ENCODE measurements around the gene GOLGA6D.
"Not testable (repeated sequence)": the region's sequence is repeated elsewhere in the genome, so short reads cannot be mapped to it uniquely, and the experiment has no call there.

Gene GOLGA6D

DNA sequence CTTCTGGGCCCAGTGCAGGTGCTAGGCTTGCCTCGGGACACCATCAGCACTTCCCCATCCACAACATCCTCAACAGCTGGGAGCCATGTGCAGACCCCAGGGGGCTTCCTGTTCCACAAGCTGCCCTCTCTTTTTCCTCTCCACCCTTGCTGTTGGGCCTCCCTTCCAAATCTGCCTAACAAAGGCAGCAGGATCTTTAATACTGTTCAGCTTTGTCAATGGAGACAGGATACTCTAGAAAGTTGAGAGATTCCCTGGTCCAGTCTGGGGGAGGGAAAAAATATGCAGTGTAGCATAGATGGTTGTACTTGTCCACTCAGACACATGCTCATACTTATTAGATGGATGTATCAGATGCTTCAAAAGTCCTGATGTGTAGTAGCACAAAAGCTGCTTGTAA lies 4.1 kb upstream of the GOLGA6D start:
- DNase-seq (ENCODE audit: low read depth in 3 of 3, low spot score in 1 of 3), result not testable (repeated sequence)

GRCh38 chr15:75284152-75284551 lies 1.5 kb downstream of the GOLGA6D start:
- not testable (repeated sequence) for DNase-seq (ENCODE audit: low read depth in 3 of 3, low spot score in 1 of 3)

- DNase-seq (ENCODE audit: low read depth in 3 of 3, low spot score in 1 of 3), result not testable (repeated sequence)
Measured at GRCh38 chr15:75293660-75294059, 11.0 kb downstream of the GOLGA6D start.

GRCh38 chr15:75298541-75299310 lies 16.1 kb downstream of the GOLGA6D start:
- DNase-seq (ENCODE audit: low read depth in 3 of 3, low spot score in 1 of 3), result not testable (repeated sequence)

GRCh38 chr15:75299311-75299688 lies 16.7 kb downstream of the GOLGA6D start:
- DNase-seq (ENCODE audit: low read depth in 3 of 3, low spot score in 1 of 3), result peak in 2 of 3 donors; percentile 12 to 63

DNA sequence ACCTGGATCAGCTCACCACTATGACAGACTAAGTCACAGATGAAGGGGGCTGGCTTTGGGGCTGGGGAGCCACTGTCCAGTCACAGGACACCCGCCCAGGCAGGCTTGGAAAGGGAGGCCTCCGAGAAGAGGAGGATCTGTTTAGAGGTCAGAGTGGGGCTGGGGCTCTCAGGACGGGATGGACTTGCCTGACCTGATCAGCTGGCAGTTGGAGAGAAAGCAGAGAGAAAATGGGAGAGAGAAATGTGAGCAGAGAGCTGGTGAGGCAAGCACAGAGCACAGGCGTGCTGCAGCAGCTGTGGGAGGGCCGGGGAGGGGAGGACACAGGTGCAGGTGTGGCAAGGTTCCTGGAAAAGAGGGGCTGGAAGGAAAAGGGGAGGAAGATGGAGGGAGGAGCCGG lies 17.4 kb downstream of the GOLGA6D start:
- not testable (repeated sequence) for DNase-seq (ENCODE audit: low read depth in 3 of 3, low spot score in 1 of 3)

DNA sequence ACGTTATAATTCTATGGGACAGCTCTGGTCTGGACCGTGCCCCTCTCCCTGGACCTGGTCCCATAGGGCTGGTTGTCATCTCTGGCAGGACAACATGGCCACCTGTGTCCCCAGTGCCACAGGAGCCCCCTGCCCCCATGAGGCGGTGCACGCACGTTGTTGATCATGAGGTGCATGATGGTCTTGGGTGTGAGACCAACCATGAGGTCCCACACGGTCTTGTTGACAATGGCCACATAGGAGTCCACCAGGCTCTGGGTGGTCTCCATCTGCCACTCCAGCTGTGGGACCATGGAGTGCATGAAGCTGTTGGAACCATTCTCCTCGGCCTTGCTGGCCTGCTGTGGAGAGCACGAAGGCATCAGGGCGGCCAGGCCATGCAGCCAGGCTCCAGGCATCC lies 19.7 kb downstream of the GOLGA6D start:
- DNase-seq (ENCODE audit: low read depth in 3 of 3, low spot score in 1 of 3), result no peak

DNA sequence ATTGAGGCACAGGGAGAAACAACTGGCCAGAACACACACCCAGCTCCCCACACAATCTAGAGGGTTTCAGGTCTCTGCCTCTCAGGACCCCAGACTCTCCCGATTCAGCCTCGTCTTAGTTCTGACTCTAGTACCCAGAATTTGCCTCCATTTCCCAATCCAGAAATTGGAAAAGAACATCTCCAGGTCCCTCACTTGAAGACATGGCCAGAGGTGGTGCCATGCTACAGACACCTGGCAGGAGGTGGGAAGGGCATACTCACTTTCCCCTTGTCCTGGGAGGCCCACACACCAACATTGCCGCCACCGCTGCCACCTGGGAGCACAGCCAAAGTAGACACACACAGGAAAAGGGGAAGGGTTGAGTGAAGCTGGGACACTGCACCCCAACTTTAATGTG lies 20.1 kb downstream of the GOLGA6D start:
- DNase-seq (ENCODE audit: low read depth in 3 of 3, low spot score in 1 of 3), result not testable (repeated sequence)

- DNase-seq (ENCODE audit: low read depth in 3 of 3, low spot score in 1 of 3), result no peak
Measured at GRCh38 chr15:75306188-75306587, 23.6 kb downstream of the GOLGA6D start.

DNA sequence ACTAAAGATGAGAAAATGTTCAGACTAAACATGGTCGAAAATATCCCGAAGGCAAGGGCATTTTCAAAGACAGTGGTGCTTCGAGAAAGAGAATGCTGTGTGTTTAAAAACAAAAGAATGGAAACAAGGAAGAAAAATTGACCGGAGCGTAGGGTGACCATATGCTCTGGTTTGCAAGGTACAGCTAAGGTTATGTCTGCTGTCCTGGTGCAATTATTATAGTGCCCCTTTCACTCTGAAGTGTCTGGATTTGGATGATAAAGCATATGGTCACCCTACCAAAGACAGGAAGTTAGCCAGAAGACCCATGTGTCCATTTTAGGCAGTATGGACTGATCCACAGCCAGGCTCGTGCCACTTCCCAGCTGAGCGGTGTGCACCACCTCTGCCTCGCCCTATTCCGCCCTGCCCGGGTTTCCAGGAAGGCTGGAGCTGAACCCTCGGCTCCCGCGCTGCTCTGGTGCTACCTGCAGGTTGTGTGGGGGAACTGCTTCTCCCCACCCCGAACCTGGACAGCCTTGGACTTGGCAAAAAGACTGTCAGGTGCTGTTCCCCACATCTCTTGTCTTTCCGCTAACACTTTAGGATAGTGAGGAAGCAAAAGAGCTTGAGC lies 25.2 kb downstream of the GOLGA6D start:
- no peak for DNase-seq (ENCODE audit: low read depth in 3 of 3, low spot score in 1 of 3)

- DNase-seq (ENCODE audit: low read depth in 3 of 3, low spot score in 1 of 3), result no peak
Measured at GRCh38 chr15:75309711-75310110, 27.1 kb downstream of the GOLGA6D start.

GRCh38 chr15:75312548-75312947 lies 29.9 kb downstream of the GOLGA6D start:
- DNase-seq (ENCODE audit: low read depth in 3 of 3, low spot score in 1 of 3), result not testable (repeated sequence)

DNA sequence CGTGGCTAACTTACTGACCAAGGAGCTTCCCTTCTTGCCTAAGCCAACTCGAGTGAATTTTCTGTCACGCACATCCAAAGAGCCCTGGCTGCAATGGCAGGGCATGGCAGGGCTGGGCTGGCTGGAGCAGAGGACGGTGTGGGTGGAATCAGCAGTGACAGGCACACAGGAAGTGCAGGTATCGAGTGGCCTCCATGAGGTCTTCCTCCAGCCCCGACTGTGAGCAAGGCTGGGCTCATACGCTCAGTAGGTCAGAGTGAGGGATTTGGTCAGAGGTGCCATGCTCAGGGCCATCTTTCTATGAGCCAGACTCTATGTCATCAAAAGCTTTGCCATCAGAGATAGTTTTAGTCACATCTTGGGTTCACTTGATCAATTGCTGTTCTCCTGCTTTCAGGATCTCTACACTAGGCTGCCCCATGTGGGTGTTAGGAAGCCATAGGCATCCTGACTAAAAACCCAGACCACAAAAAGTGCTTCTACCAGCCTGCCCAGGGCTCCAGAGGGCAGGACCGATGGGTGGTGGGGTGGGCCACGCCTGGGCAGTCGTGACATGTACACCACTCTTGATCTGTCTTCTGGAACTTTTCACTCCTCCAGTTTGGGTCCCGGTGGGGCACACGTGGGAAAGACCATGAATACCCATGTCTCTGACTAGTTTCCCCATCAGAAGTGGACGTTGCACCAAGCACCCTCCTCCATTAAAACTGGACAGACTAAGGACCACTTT lies 30.6 kb downstream of the GOLGA6D start:
- no peak for DNase-seq (ENCODE audit: low read depth in 3 of 3, low spot score in 1 of 3)

GRCh38 chr15:75314552-75315290 lies 32.1 kb downstream of the GOLGA6D start:
- no peak for DNase-seq (ENCODE audit: low read depth in 3 of 3, low spot score in 1 of 3)

DNA sequence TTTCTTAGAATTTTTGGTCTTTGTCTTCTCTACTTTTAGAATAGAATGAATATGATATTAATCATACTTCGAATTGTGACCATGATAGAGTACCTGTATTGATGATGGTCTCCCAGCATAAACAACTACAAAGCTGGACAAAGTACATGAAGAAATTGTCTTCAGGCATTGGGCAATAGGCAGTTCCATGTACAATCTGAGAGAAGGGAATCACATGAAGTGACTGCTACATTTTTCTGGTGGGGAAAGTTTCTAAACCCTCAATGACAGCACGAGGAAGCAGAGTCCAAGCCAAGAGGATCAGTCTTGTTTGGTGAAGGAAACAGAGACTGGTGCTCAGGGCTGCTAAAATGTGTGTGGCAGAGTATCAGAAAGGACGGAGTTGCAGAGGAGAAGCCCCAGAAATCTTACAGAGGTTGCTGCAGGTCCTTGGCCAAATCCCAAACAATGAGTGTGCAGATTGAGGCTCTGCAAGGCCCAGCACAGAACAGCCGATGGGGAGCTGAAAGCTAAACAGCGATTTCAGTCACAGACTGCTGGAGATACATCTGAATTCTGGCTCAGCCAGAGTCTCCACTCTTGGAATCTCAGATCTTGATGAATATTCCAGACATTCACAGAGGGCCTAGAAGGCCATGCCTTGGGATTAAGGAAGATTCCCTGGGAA lies 36.7 kb downstream of the GOLGA6D start:
- DNase-seq (ENCODE audit: low read depth in 3 of 3, low spot score in 1 of 3), result not testable (repeated sequence)

- DNase-seq (ENCODE audit: low read depth in 3 of 3, low spot score in 1 of 3), result no peak
Measured at GRCh38 chr15:75321711-75322110, 39.1 kb downstream of the GOLGA6D start.

DNA sequence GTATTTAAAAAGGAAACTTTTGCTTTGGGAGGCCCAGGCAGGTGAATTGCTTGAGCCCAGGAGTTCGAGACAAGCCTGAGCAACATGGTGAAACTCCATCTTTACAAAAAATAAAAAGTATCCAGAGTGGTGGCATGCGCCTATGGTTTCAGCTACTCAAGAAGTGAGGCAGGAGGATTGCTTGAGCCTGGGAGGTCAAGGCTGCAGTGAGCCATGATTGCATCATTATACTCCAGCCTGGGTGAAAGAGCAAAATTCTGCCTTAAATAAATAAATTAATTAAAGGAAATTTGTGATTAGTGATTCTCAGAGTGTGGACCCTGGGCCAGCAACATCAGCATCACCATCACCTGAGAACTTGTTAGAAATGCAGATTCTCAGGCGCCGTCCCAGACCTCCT lies 43.3 kb downstream of the GOLGA6D start:
- DNase-seq (ENCODE audit: low read depth in 3 of 3, low spot score in 1 of 3), result no peak

GRCh38 chr15:75327005-75327404 lies 44.4 kb downstream of the GOLGA6D start:
- DNase-seq (ENCODE audit: low read depth in 3 of 3, low spot score in 1 of 3), result no peak

DNA sequence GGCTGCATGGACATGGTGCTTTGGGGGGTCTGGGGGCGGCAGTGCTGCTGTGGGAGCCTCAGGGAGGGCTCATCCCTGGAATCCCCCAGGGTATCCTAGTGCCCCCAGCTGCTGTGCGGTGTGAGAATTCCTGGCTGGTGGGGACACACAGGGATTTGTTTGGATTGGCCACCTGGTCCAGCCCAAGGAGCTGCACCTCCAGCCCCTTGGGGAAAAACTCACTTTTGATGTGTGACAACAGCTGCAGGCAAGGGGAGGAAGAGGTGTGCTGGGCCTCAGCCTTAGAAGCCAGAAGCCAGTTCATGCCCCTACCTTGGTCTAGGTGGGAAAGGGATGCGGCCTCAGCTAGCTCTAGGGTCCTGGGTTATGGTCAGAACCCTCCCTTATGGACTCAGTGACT lies 44.9 kb downstream of the GOLGA6D start:
- DNase-seq (ENCODE audit: low read depth in 3 of 3, low spot score in 1 of 3), result no peak

- DNase-seq (ENCODE audit: low read depth in 3 of 3, low spot score in 1 of 3), result no peak
Measured at GRCh38 chr15:75328493-75329314, 46.1 kb downstream of the GOLGA6D start.

Data from stimulated activated CD4-positive, alpha-beta T cell treated with anti-CD3 and anti-CD28 coated beads, TNF-alpha, amount 100 ng/mL, for 1 hour (primary cell).